Left lobe of liver (tissue), 2 donors: ENCODE measurements around the gene MEX3C. TPM values are rescaled to one million over a fixed set of nuclear protein-coding genes. Genes with fewer than 3 reads are reported as not detected.

Experiments used
- ATAC-seq: fragments of 200-7000 bp; cut with Tn5 transposase; one replicate; pipeline ENCODE4 v1.9.1; 2020; ENCODE audit warnings: mild to moderate bottlenecking, moderate library complexity
- DNase-seq: peaks from one replicate; pipeline ENCODE4 v3.0.0-alpha.2; 2020; ENCODE audit warnings: low spot score
- total RNA-seq: library from RNA; stranded (reverse); gene quantifications from one replicate; pipeline ENCODE4 v1.2.1, GENCODE V29; 2021
- donor health status: DM: no; HTN: no; CAD: no; lungs with moderate emphysema.
- donor health status: DM: no; HTN: yes; CAD: no.

MEX3C gene
- total RNA-seq, 1 donor from 2014 or later = 6.6 TPM

DNA sequence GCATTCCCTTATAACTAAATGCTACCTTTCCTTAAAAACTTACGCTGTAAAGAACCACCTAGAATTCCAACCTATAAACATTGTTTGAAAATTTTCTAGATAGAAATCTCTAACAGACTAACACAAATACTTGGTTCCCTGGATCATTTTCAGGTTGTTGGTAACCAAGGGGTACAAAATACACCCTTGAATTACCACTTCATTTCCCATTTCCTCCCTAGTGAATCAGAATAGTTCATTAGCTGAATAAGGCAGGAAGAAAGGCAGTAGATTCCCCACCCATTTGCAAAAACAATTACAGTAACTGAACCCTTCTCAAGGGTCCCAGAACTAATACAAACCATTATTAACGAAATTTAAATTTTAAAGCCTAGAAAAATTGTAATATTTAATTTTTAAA lies 5.5 kb downstream of the MEX3C start:
- no peak for ATAC-seq
- no peak for DNase-seq

DNA sequence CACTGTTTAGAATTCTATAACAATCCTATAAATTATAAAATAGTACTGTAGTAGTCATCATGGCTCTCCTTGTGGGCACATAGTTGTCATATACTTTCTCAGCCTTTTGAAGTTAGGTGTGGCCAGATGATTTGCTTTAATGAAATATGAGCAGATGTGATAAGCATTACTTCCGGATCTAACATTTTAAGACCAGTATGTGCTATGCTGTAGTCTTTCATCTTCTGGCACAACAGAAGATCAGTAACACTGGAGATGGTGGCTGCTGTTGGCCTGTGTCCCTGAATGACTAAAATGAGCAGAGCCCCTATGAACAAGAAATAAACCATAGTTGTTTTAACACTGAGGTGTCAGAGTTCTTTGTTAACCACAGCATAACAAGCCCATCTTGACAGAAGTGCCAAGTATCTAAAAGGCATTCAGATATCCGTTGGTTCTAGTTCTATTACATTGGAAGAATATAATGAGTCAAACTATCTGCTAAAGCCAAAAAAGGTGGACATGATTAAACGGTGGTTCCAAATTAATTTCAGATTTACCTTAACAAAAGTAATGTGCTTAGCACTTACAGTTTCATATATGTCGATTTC lies 6.3 kb downstream of the MEX3C start:
- ATAC-seq (no peak), DNase-seq (no peak)

DNA sequence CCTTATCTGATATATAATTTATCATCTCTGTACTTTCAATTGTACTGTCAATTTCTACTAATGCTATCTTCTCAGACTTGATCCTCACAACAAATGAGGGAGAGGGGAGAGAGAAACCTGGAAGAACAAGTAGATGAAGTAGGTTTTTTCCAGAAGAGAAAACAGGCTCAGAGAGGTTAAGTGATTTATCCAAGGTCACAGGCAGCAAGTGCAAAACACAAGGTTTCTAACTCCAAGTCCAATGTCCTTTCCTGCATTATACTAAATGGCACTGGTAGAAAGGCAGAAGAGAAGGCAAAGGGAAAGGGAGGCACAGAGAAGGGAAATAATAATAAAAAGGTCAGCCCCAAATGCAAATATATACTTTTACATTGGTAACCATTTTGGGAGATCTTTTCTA lies 7.5 kb downstream of the MEX3C start:
- DNase-seq (no peak), ATAC-seq (no peak)

DNA sequence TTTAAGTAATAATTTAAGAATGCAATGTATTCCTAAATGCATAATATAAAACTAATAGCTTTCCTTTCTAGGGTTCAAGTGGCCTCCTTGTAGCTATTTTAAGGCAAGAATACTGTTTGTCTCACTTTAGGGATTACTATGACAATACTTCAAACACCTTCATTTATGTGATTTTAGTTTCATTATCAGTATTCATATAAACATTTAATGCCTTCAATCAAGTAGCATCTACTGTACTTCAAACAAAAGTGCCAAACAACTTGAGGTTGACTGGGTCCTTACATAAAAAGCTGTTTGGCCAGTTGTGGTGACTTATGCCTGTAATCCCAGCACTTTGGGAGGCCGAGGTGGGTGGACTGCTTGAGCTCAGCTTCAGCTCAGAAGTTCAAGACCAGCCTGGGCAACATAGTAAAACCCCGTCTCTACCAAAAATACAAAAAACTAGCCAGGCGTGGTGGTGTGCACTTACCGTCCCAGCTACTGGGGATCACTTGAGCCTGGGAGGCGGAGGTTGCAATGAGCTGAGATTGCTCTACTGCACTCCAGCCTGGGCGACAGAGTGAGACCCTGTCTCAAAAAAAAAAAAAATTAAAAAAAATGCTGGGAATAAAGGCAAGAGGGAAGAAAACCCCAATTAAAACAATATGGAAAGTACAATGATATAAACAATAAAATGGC lies 9.3 kb downstream of the MEX3C start:
- no peak for ATAC-seq

DNA sequence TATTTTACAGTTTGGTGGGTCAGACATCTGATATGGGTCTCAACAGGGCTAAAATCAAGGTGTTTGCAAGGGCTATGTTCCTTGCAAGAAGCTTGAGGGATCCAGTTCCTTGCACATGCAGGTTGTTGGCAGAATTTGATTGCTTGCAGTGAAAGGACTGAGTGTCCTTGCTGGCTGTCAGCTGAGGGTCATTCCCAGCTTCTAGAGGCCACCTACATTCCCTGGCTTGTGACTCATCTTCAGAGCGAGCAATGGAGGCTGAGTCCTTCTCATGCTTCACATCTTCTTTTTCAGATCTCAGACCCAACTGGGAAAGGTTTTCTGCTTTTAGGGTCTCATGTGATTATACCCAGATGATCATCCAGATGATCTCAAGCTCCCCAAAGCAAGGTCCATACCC lies 12.4 kb downstream of the MEX3C start:
- DNase-seq = no peak

More for the DNA sequence above, 9.3 kb downstream of the MEX3C start:
- no peak for DNase-seq

DNA sequence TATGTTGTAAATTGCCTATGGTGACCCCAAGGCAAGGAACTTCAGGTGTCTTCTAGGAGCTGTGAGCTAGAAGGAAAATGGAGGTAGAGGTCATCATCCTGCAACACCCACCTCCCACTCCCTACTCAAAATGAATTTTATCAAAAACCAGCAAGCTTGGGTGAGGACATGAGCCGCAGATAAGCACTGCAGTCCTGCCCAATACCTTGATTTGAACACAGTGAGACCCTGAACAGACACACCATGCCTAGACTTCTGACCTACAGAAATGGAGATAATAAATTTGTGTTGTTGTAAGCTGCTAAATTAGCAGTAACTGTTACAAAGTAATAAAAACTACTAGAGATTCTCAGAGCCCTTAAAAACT lies 13.4 kb downstream of the MEX3C start:
- DNase-seq (no peak), ATAC-seq (no peak)

More for the DNA sequence above, 12.4 kb downstream of the MEX3C start:
- no peak for ATAC-seq

DNA sequence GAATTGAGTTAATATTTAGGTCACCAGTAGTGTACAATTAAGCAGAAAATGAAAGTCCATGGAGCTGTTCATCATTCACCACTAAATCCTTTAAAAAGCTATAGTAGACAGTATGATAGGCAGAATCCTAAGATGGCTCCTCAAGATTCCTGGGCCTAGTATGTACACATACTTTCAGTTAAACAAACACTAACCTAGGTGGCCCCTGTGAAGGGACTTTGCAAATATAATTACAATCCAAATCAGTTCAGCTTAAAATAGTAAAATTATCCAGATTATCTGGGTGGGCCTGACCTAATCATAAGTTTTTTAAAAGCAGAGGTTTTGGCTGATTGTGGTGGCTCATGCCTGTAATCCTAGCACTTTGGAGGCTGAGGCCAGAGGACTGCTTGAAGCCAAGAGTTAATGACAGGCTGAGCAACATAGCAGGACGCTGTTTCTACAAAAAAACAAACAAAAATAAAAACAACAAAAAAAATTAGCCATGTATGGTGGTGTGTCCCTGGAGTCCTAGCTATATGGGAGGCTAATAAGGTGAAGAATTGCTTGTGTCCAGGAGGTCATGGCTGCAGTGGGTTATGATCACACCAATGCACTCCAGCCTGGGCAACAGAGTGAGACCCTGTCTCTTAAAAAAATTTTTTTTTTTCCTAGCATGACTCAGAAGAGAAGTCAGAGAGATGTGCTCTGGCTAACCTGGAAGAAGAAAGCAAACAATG lies 13.9 kb downstream of the MEX3C start:
- DNase-seq = no peak
- no peak for ATAC-seq

DNA sequence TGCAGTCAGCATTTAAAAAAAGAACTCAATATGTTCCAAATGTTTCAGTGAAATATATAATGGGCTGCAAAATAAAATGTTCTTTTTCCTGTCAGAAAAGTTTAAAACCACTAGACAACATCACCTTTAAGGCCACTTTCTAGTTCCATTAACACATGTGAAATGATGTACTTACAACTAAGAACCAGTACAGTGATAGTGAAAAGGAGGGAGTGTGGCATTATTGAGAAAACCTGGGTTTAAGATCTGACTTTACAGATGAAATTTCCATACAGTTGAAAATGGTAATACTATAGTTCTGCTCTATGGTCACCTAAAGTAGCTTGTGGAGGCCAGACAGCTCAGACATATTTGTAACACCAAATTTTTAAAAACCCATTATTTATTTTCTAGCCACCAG lies 14.7 kb downstream of the MEX3C start:
- ATAC-seq (no peak), DNase-seq (no peak)

DNA sequence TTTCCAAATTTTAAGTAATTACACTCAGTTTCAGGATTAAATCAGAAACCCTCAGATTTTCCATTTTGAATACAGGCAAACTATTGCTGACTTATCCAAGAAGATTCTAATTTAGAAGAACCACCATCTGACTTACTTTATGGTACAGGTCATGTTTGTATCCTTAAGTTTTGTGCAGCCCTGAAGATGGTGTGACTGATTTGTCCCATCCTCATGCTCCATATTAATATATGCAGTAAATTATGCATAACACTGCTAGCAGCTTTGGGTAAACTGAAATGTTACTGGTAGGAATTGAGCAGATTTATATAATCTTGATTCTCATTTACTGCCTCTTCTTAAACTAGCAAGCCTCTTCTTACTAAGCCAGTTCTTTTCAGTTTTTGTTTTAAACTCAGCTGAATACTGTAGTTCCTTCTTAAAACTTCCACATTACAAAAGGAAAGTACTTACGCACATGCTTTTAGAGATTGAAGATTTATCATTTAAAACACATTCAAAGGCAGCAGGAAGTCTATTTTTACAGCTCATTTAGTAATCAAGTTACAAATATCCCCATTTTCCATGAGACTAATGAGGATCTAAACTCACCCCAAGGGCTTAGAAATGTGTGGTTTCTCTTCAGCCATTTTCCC lies 25.7 kb downstream of the MEX3C start:
- DNase-seq (no peak), ATAC-seq (no peak)

DNA sequence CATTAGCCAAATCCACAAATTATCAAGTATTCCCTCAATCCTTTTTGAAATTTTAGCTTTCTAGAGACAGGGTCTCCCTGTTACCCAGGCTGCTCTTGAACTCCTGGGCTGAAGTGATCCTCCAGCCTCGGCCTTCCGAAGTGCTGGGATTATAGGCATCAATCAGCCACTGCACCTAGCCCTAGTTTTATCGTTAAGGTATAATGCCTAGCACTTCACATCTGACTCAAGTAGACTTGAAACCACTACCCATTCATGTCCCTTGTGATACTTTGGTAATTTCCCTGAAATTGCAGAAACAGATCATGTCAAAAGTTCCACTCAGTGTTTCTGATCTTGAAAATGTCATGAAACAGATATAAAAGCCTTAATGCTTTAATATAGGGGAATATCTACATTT lies 26.3 kb downstream of the MEX3C start:
- no peak for ATAC-seq
- DNase-seq = no peak

DNA sequence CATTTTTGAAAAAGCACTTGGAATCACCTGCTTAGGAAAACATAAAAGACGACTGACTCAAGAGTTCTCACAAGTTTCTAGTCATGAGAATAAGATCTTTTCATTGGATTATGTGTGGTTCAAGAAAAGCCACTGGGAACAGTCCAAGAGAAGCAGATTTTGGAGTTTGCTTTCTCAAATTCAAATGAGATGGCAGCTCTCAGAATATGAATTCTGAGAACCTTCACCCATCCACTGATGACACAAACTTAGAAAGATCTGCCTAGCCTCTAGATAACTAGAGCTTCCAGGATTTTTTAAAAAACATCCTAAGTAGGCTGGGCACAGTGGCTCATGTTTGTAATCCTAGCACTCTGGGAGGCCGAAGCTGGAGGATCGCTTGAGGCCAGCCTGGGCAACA lies 26.8 kb downstream of the MEX3C start:
- no peak for ATAC-seq
- no peak for DNase-seq

DNA sequence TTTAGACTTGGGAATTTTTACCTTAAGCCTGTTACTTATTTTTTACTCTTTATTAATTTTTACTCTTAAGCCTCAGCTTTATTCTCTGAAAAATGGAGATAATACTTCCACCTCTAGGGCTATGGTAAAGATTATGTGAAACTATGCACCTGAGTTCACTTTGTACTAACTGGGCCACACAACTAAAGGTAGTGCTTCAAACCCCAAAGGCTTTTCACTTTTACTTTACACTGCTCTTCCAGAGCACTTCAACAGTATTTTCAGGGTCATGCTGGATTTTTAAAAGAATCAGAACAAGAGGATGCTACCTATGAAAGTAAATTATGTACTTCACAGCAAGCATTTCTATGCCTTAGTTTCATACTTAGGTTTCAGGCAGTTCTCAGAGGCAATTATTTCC lies 27.8 kb downstream of the MEX3C start:
- ATAC-seq = peak; percentile 38
- DNase-seq = no peak

DNA sequence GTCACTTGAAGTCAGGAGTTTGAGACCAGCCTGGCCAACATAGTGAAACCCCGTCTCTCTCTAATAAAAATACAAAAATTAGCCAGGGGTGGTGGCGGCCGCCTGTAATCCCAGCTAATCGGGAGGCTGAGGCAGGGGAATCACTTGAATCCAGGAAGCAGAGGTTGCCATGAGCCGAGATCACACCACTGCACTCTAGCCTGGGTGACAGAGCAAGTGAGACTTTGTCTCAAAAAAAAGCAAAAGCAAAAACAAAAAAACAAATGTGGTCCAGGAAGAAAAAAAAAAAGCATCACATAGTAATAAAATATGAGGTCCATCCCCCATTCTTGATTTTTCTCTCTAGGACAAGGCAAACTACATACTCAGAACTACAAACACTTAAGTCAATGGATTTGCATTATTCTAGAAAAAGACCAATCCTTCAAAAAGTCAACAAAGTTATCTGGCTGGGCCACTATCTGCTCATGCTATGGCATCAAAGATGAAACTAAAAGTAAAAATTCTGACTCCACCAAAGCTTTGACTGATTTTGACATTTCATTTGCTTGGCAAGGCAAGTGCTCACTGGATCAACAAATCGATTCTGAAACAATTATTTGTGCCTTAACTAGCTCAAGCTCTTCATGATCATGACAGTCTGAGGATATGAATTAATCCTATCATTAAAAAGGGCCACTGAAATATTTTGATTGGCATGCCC lies 28.4 kb downstream of the MEX3C start:
- DNase-seq (no peak), ATAC-seq (peak; percentile 65)

DNA sequence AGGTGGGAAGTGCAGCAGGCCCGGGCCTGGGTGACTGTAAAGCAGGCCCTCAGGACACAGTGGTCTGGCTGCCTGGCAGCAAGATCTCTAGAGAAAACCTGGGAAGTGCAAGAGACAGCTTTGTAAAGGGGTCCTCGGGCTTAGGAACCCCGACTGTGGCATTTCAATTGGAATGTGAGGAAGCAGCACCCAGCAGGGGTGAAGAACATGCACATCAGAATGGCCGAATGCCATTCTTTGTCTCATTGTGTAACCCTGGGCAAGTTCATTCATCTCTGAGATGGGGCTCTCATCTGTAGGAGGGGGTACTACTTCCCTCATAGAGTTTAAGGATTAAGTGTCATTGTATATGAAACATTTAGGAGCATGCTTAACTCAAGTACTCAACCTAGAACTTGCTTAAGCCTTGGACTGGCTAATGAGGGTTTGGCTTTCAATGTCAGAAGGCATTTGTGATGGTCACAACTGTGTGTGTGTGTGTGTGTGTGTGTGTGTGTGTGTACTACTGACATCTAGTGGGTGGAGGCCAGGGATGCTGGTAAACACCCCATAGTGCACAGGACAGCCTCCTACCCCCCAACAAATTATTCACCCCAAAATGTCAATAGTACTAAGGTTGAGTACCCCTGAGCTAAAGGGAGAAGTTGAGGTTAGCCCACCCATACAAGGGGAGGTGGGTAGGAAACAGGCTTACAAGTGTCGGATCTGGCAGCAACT lies 29.3 kb downstream of the MEX3C start:
- no peak for ATAC-seq
- no peak for DNase-seq

DNA sequence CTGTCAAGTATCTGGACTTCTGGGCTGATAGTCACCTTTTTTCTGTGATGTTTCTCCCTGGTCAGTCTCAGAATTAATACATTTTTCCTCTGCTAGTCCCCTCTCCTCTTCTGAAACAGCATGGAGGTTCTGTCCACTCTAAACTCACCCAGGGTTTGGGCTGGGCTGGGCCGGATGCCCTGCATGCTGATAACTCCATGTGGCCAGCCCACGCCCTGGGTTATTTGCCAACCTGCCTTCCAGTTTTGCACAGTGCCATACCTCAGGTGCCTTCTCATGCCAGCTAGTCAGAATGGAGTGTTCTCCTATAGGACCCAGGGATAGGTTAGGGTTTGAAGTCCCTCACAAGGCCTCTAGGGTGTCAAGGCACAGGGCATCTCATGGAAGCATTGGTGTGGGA lies 32.2 kb downstream of the MEX3C start:
- ATAC-seq (no peak), DNase-seq (no peak)

DNA sequence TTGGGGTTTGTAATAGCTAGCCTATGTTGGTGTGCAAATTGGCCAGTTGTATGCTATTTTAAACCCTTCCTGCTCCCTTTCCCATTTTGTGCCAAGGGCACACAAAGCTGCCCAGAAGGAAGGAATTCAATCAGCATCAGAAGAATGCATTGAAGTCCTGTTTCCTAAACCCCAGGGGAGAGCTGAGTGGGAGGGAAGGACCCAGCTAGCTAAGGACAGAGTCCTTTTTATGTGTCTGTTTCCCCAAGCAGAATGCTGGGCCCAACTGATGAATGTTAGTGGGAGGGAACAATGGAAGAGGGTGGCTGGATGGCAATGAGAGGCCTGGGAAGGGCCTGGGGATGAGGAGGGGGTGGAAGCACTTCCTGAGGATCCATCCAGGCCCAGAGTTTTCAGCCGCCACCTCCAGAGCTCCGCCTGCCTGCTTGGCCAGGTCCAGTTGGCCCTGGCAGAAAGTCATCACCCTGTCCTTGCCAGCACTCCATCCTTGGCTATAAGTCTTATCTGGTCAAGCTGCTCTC lies 32.7 kb downstream of the MEX3C start:
- no peak for ATAC-seq

DNA sequence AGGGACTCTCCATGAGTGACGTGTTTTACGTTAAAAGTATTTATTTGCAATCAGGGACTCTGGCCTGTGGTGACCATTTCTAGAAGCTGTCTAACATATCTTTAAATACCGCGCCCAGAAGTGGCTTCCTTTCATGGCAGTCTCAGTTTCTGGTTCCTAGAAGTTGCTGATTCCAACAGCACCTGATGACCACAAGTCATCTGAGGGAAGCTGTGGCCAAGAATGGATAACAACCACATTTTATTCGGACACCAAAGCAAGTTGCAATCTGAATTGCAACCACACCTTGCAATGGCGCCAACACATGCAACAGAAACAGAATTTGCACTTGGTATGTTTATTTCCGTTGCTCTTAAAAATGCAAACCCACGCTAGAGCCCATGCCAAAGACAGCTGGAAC lies 33.1 kb downstream of the MEX3C start:
- DNase-seq (no peak), ATAC-seq (no peak)

More for the DNA sequence above, 32.7 kb downstream of the MEX3C start:
- no peak for DNase-seq

DNA sequence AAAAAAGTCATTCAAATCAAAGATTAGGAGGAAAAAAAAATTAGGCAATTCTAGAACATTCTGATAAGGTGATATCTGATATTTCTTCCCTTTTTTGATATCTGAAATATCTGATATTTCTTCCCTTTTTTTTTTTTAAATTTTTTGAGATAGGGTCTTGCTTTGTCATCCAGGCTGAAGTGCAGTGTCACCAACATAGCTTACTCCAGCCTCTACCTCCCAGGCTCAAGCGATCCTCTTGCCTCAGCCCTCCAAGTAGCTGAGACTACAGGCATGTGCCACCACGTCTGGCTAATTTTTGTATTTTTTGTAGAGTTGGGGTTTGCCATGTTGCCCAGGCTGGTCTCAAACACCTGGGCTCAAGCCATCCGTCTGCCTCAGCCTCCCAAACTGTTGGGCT lies 33.9 kb downstream of the MEX3C start:
- ATAC-seq = no peak
- no peak for DNase-seq

DNA sequence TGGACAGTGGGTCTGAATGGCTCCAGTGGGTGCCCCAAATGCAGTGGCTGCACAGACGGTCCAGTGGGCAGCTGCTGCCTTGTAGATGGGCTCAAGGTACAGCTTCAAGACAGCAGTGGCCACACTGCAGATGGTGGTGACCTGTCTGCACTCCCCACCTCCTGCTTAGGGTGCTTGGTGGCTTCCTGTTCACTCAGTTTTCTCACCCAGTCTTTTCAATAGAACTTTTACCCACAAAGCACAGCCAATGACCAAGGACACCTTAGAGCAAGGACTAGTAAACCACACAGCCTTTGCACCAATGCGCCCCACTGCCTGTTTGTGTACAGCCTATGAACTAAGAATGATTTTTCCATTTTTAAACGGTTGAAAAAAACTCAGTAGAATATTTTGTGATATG lies 34.9 kb downstream of the MEX3C start:
- ATAC-seq = no peak

DNA sequence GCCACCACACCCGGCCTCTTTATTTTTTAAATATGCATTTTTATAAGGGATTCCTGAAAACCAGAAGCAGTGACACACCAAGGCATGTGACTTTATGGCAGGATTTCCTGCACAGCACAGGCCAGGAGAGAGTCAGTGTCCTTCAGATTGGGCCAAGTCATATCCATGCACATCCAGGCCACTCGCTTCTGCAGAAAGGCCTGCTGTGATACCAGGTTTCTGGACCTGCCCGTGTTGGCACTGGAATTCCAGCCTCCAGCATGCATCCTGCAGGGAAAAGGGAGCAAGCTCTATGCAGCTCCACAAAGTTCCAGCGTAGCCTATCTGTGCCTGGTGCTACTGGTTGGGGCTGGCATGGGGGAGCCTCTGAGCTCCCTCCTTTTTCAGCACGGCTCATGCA lies 36.8 kb downstream of the MEX3C start:
- no peak for DNase-seq
- ATAC-seq = no peak

More for the DNA sequence above, 34.9 kb downstream of the MEX3C start:
- DNase-seq = no peak
